GM19023 (cell line): ENCODE results near the gene SFT2D3.

Experiments
- ATAC-seq: cut with Tn5 transposase; IDR thresholded peaks from one replicate; pipeline ENCODE4 v1.9.1; 2021; ENCODE audit warnings: mild to moderate bottlenecking, moderate library complexity; ENCODE audit not compliant: unreplicated experiment

The SFT2D3 gene

GRCh38 chr2:127706215-127706990, 5.1 kb downstream of the SFT2D3 start:
- ATAC-seq: no peak

GRCh38 chr2:127707890-127708648, 6.8 kb downstream of the SFT2D3 start:
- ATAC-seq: no peak

- no peak for ATAC-seq
Observed at GRCh38 chr2:127709336-127709735, 8.0 kb downstream of the SFT2D3 start.

GRCh38 chr2:127712999-127713398, 11.7 kb downstream of the SFT2D3 start:
- no peak for ATAC-seq

GRCh38 chr2:127713562-127713961, 12.3 kb downstream of the SFT2D3 start:
- ATAC-seq: no peak

- ATAC-seq: no peak
Observed at GRCh38 chr2:127715778-127716449, 14.6 kb downstream of the SFT2D3 start.

GRCh38 chr2:127718271-127718670, 17.0 kb downstream of the SFT2D3 start:
- ATAC-seq: no peak

GRCh38 chr2:127719301-127720218, 18.3 kb downstream of the SFT2D3 start:
- ATAC-seq: no peak

GRCh38 chr2:127721311-127721977, 20.1 kb downstream of the SFT2D3 start:
- ATAC-seq: no peak

- ATAC-seq: no peak
Observed at GRCh38 chr2:127721978-127722355, 20.7 kb downstream of the SFT2D3 start.

- ATAC-seq: no peak
Observed at GRCh38 chr2:127722807-127723206, 21.5 kb downstream of the SFT2D3 start.

- no peak for ATAC-seq
Observed at GRCh38 chr2:127726158-127726880, 25.0 kb downstream of the SFT2D3 start.

- no peak for ATAC-seq
Observed at GRCh38 chr2:127733113-127733815, 32.0 kb downstream of the SFT2D3 start.

GRCh38 chr2:127733816-127734537, 32.7 kb downstream of the SFT2D3 start:
- ATAC-seq: no peak

GRCh38 chr2:127735044-127735443, 33.7 kb downstream of the SFT2D3 start:
- no peak for ATAC-seq

GRCh38 chr2:127735537-127736399, 34.5 kb downstream of the SFT2D3 start:
- ATAC-seq: peak; percentile 73

- ATAC-seq: no peak
Observed at GRCh38 chr2:127737892-127738291, 36.6 kb downstream of the SFT2D3 start.
